Measurements from ENCODE around the gene MSI2. TPM values are rescaled to one million over a fixed set of nuclear protein-coding genes. Genes with fewer than 3 reads are reported as not detected.

Gene MSI2
- total and polyA plus RNA-seq, 2 experiments from 2014 or later: 18.9 to 41.8 TPM

GRCh38 chr17:57431415-57431814, 175.1 kb downstream of the MSI2 start:
- Histone ChIP-seq H2AFZ (no peak overlapping the region), H3K27me3 (ENCODE audit: insufficient read depth) (no peaks in the 10 kb centered on the region), H3K36me3 (ENCODE audit: insufficient read depth) (no peaks in the 10 kb centered on the region), H3K4me1 (ENCODE audit: insufficient read depth) (peaks cover 25% of the 10 kb centered on the region), H4K20me1 (replicated peaks; ENCODE audit: insufficient read depth) (peaks cover 6% of the 10 kb centered on the region; the same call in 1 of the 2 replicates), H3K4me3 (no peak overlapping the region), H3K4me2 (no peak overlapping the region), H3F3A (replicated peaks; ENCODE audit: low read depth) (no peaks in the 10 kb centered on the region), H3K9me2 (ENCODE audit: insufficient read depth) (no peaks in the 10 kb centered on the region), H3K27ac (ENCODE audit: low read depth) (no peak overlapping the region), H3K79me2 (replicated peaks; ENCODE audit: insufficient read depth) (peaks cover 41% of the 10 kb centered on the region)
- no peaks in the 10 kb centered on the region for H3K36me3 Mint-ChIP-seq (ENCODE audit: low read depth)
- H3K4me1 Mint-ChIP-seq: peaks cover 34% of the 10 kb centered on the region
- no peak for TF ChIP-seq NANOG (IDR thresholded peaks at IDR 0.05; ENCODE audit: borderline replicate concordance)
- TF ChIP-seq EZH2 (IDR thresholded peaks at IDR 0.05; ENCODE audit: low read depth, unreplicated experiment): no peak
- TF ChIP-seq CREB1 (CRISPR knock-in tag; IDR thresholded peaks at IDR 0.05; ENCODE audit: low read depth): no peak
- no peak for TF ChIP-seq JUNB (IDR thresholded peaks at IDR 0.05; ENCODE audit: unreplicated experiment)
- no peak for TF ChIP-seq ZNF331 (CRISPR knock-in tag; IDR thresholded peaks at IDR 0.05; ENCODE audit: low read depth)
- TF ChIP-seq STAT1 (IDR thresholded peaks at IDR 0.05; ENCODE audit: unreplicated experiment): no peak
- TF ChIP-seq REST (IDR thresholded peaks at IDR 0.05; ENCODE audit: unreplicated experiment): no peak
- no peak overlapping the region for H3K4me3 Mint-ChIP-seq
- H3K27ac Mint-ChIP-seq: no peak overlapping the region
- peaks cover 7% of the 10 kb centered on the region for H3K27me3 Mint-ChIP-seq (ENCODE audit: insufficient read depth, low read depth, poor library complexity)
- DNase-seq (ENCODE audit: low spot score) (no peak), ATAC-seq (no peak)
- no peaks in the 10 kb centered on the region for H3K9me3 Mint-ChIP-seq

GRCh38 chr17:57432507-57433277, 176.4 kb downstream of the MSI2 start:
- Mint-ChIP-seq H3K27ac (peak overlapping the region; percentile 2; the same call in 1 of the 2 replicates), H3K27me3 (ENCODE audit: insufficient read depth, low read depth, poor library complexity) (peaks cover 8% of the 10 kb centered on the region)
- H2AFZ ChIP-seq: no peak overlapping the region

More at GRCh38 chr17:57432507-57433277, 176.4 kb downstream of the MSI2 start:
- TF ChIP-seq EZH2 (IDR thresholded peaks at IDR 0.05; ENCODE audit: low read depth, unreplicated experiment) (no peak), JUNB (IDR thresholded peaks at IDR 0.05; ENCODE audit: unreplicated experiment) (no peak), ZNF331 (CRISPR knock-in tag; IDR thresholded peaks at IDR 0.05; ENCODE audit: low read depth) (no peak), NANOG (IDR thresholded peaks at IDR 0.05; ENCODE audit: borderline replicate concordance) (no peak)
- TF ChIP-seq, protein P1, sequence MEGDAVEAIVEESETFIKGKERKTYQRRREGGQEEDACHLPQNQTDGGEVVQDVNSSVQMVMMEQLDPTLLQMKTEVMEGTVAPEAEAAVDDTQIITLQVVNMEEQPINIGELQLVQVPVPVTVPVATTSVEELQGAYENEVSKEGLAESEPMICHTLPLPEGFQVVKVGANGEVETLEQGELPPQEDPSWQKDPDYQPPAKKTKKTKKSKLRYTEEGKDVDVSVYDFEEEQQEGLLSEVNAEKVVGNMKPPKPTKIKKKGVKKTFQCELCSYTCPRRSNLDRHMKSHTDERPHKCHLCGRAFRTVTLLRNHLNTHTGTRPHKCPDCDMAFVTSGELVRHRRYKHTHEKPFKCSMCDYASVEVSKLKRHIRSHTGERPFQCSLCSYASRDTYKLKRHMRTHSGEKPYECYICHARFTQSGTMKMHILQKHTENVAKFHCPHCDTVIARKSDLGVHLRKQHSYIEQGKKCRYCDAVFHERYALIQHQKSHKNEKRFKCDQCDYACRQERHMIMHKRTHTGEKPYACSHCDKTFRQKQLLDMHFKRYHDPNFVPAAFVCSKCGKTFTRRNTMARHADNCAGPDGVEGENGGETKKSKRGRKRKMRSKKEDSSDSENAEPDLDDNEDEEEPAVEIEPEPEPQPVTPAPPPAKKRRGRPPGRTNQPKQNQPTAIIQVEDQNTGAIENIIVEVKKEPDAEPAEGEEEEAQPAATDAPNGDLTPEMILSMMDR (conservative IDR thresholded peaks at IDR 0.05; ENCODE audit: low read depth in 2 of 2): peak; percentile 6 to 34; a peak in 1 of 4 replicates
- Histone ChIP-seq H3K27me3 (ENCODE audit: insufficient read depth) (no peaks in the 10 kb centered on the region), H3K4me1 (ENCODE audit: insufficient read depth) (peaks cover 19% of the 10 kb centered on the region), H3K4me2 (0 out of 2 replicates have a peak overlapping the region, but pooled peaks have one; percentile 20), H3K27ac (ENCODE audit: low read depth) (peak overlapping the region; percentile 55; the same call in 1 of the 2 replicates), H4K20me1 (replicated peaks; ENCODE audit: insufficient read depth) (peaks cover 6% of the 10 kb centered on the region), H3K36me3 (ENCODE audit: insufficient read depth) (no peaks in the 10 kb centered on the region), H3K4me3 (no peak overlapping the region), H3K9me2 (ENCODE audit: insufficient read depth) (no peaks in the 10 kb centered on the region), H3F3A (replicated peaks; ENCODE audit: low read depth) (no peaks in the 10 kb centered on the region), H3K79me2 (replicated peaks; ENCODE audit: insufficient read depth) (peaks cover 32% of the 10 kb centered on the region)
- Mint-ChIP-seq H3K36me3 (ENCODE audit: low read depth) (no peaks in the 10 kb centered on the region), H3K9me3 (no peaks in the 10 kb centered on the region), H3K4me3 (no peak overlapping the region; the same call in 2 of the 3 replicates), H3K4me1 (peaks cover 29% of the 10 kb centered on the region)
- ATAC-seq (peak; percentile 85), DNase-seq (ENCODE audit: low spot score) (no peak)

Data from GM23338 (cell line).